Hematopoietic multipotent progenitor cell treated with erythropoietin and hydrocortisone succinate and interleukin-3 and kit ligand, for 4 days (in vitro differentiated cells): ENCODE results near the gene G0S2.

Experiments used
- DNase-seq: peaks from one replicate; pipeline ENCODE4 v3.0.0-alpha.2; 2015

Gene G0S2

GRCh38 chr1:209674957-209675564 is at the start of gene G0S2:
G0S2 (plus strand) TSS chr1:209675412; CDS start chr1:209675685, 273 bp downstream.
- peak; percentile 62 for DNase-seq

GRCh38 chr1:209625791-209626285 is 49.4 kb upstream of the G0S2 start:
- DNase-seq = no peak

DNA sequence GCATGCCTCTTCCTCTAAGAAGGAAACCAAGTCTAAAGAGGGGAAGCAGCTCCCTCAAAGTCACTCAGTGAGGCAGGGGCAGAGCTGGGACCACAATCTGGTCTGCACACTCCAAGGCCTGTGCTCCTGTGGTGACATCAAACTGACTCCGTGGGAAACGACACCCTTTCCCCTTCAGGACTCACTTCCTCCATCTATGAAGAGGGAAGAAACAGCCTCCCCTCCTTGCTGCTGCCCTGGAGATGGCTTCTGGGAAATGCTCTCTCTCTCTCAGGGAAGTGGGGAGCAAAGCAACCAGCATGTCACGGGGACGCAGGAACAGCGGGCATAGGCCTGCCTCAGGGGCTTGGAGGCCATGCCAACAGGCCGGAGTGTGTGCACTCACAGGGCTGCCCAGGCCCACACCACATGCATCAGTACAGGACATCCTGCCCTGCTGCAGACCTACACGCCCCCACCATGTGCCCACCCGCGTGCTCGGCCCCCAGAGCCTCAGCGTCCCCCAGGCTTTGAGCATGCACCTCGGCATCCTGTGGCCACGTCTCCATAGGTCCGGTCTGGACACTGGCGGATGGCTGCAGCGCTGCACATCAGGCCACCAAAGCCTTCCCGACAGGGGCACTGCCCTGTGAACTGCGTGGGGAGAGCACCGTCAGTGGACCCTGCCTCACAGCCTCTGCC is 48.7 kb upstream of the G0S2 start:
- DNase-seq = no peak

GRCh38 chr1:209627027-209627731 is 48.0 kb upstream of the G0S2 start:
- peak; percentile 62 for DNase-seq

GRCh38 chr1:209627732-209628196 is 47.4 kb upstream of the G0S2 start:
- DNase-seq = peak; percentile 86

- DNase-seq = no peak
These were observed 46.5 kb upstream of the G0S2 start for GRCh38 chr1:209628618-209629299.

DNA sequence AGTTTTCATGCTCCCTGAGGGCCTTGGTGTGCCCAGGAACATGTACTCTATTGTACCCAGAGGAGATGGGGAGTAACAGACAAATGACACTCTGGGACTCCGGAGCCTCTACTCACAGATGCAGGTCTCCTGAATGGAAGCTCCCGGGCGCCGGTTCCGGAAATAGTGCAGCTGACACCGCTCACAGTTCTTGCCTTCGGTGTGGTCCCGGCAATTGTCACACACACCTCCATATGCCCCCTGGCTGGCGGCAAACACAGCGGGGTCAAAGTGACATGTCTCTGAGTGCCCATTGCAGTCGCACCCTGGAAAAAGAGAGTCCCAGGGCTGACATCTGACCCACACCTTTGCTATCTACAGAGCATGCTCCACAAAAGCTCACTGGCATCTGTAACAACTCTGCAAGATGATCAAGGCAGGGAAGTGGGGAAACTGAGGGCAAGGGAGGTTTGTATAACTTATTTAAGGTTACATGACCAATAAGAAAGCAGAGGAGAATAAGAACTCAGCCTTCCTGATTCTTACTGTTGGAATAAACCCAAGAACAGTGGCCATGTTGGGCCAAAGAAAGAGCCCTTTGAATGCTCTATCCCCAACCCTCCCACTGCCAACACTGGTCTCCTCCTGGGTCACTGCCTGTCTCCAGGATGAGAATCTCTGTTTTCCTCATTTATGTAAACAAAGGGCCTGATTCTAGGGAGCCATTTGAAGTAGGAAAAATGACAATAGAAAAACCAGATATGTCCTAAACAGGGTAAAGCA is 45.4 kb upstream of the G0S2 start:
- DNase-seq = no peak

- no peak for DNase-seq
These were observed 44.6 kb upstream of the G0S2 start for GRCh38 chr1:209630383-209631225.

DNA sequence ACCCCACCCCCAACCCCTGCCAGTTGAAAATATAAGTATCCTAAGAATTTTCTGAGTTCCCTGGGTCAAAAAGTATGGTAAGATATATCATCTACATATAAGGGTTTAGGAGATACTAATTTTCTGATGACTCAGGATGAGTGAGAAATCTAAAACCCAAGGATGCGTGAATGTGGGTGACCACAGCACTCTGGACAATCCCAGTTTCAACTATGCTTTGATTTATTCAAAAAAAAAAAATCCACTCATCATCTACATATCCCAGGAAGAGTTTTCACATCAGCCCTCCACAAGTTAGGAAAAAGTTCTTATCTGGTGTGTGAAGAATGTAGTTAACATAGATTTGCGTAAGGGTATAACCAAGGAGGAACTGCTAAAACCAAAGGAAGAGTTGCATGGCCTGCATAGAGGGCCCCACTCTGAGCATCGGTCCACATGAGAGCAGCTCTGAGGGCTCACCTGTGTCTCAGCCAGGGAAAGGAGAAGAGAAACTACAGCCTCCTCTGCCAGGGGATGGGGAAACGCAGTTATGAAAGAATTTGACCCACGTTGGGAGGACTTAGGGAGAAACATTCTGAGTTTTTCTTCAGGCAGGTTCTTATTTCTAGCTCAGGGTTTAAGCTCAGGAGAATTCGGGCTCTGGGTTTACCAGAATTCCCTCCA is 41.7 kb upstream of the G0S2 start:
- no peak for DNase-seq

- DNase-seq = no peak
These were observed 41.0 kb upstream of the G0S2 start for GRCh38 chr1:209634005-209634737.

GRCh38 chr1:209635850-209636249 is 39.4 kb upstream of the G0S2 start:
- no peak for DNase-seq

DNA sequence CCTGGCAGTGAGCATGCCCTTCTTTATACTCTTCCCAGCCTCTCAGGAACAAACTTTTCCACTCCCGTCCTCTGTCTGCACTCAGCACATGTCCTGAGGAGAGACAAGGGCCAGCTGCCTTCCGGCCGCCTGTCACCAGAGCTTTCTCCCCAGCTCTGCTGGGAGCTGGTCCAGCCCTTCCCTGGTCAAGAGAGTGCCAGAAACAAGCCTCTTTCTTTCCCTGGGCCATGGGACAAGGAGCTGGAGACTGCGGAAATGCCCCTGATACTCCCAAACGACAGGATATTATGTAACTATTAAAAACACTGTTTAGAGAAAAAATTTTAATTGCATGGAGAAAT is 33.4 kb upstream of the G0S2 start:
- DNase-seq = no peak

DNA sequence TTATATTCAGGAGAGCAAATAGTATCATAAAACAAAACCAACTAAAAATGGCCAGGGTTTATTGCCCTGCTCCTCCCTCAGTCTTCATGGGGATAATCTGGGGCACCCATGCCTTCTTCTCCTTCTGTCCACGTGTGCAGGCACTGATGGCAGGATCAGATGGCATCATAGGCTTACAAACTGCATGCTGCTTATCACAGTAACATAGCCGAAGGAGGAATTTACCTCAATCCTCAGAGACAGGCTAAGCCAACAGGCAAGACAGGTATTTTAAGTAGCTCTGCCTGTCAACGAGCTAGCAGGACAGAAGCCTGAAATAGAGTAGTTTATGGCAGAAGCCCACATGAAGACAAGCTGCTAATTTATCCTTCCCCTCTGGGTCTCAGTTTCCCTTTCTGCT is 32.4 kb upstream of the G0S2 start:
- DNase-seq = no peak

GRCh38 chr1:209643285-209644020 is 31.8 kb upstream of the G0S2 start:
- DNase-seq = no peak

GRCh38 chr1:209645574-209646452 is 29.4 kb upstream of the G0S2 start:
- peak; percentile 78 for DNase-seq

GRCh38 chr1:209646558-209646957 is 28.7 kb upstream of the G0S2 start:
- DNase-seq = peak; percentile 31

- peak; percentile 30 for DNase-seq
These were observed 28.1 kb upstream of the G0S2 start for GRCh38 chr1:209647156-209647555.

DNA sequence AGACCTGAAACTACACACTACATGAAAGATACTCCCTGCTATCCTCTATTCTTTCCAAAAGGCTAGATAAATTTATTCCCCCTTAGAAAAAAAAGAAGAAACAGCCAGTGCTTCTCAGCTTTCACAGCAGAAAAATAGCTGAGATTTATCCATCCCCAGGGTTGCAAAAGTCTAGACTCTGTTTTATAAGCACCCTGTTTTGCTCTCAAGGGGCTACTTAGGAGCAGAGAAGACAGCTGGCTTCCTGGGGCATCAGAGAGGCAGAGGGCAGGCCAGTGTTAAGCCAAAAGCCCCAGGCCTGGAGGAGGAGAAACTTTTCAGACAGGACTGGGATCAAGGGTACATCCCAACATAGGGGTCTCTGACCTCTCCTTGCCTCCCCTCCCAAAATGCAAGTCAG is 26.9 kb upstream of the G0S2 start:
- DNase-seq = no peak
